HepG2 (cell line): ENCODE results near the gene NUDT21.

Experiments
- ATF1 ChIP-seq: IDR thresholded peaks from 2 replicates; pipeline ENCODE4 v1.6.1; 2016; ENCODE audit warnings: mild to moderate bottlenecking, control low read depth
- CHD2 ChIP-seq: IDR thresholded peaks from 2 replicates; pipeline ENCODE4 v1.6.1; 2011; ENCODE audit warnings: low read depth, low read length, improper control_type of control experiment
- ETV6 ChIP-seq: sonication (generic); formaldehyde crosslinking; conservative IDR thresholded peaks from 2 replicates; pipeline ENCODE4 v1.4.0; 2020; ENCODE audit warnings: missing genetic modification reagents
- FIP1L1 ChIP-seq: fragments of 200-400 bp; formaldehyde crosslinking; IDR thresholded peaks from 2 replicates; pipeline ENCODE4 v1.6.1; 2018; ENCODE audit warnings: low read depth, mild to moderate bottlenecking, low read length, moderate library complexity, borderline replicate concordance; ENCODE audit not compliant: insufficient read depth
- HMG20A ChIP-seq: IDR thresholded peaks from 2 replicates; pipeline ENCODE4 v1.6.1; 2016; ENCODE audit warnings: borderline replicate concordance
- HNRNPUL1 ChIP-seq: fragments of 200-400 bp; formaldehyde crosslinking; IDR thresholded peaks from 2 replicates; pipeline ENCODE4 v1.6.1; 2017; ENCODE audit warnings: low read depth, mild to moderate bottlenecking, low read length, moderate library complexity
- SMC3 ChIP-seq: IDR thresholded peaks from 2 replicates; pipeline ENCODE4 v1.6.1; 2011; ENCODE audit warnings: low read length, improper control_type of control experiment
- TP53 ChIP-seq: sonication (generic); formaldehyde crosslinking; conservative IDR thresholded peaks from 2 replicates; pipeline ENCODE4 v1.4.0; 2020; ENCODE audit warnings: missing genetic modification reagents
- USF2 ChIP-seq, 2 experiments: sonication (generic) in 1 of 2; formaldehyde crosslinking in 1 of 2; IDR thresholded peaks; 2 replicates each; pipeline versions ENCODE4 v1.5.1 to v1.6.1; 2011 to 2020; ENCODE audit warnings: borderline replicate concordance in 1 of 2, low read depth in 1 of 2, low read length in 1 of 2, mild to moderate bottlenecking in 1 of 2, missing genetic modification reagents in 1 of 2, moderate library complexity in 1 of 2
- ZKSCAN1 ChIP-seq: fragments of 150-350 bp; IDR thresholded peaks from 2 replicates; pipeline ENCODE4 v1.6.1; 2014; ENCODE audit warnings: low read length
- ZNF232 ChIP-seq: sonication (generic); formaldehyde crosslinking; IDR thresholded peaks from 2 replicates; pipeline ENCODE4 v1.4.0; 2020; ENCODE audit warnings: missing genetic modification reagents, borderline replicate concordance
- ZNF274 ChIP-seq: sonication (generic); formaldehyde crosslinking; IDR thresholded peaks from 2 replicates; pipeline ENCODE4 v1.5.1; 2020; ENCODE audit warnings: mild to moderate bottlenecking, missing genetic modification reagents
- ZSCAN20 ChIP-seq: sonication (generic); formaldehyde crosslinking; IDR thresholded peaks from 2 replicates; pipeline ENCODE4 v1.4.0; 2020; ENCODE audit warnings: missing genetic modification reagents, mild to moderate bottlenecking, borderline replicate concordance

- no peak for TF ChIP-seq ZKSCAN1
- TF ChIP-seq HMG20A (CRISPR knock-in tag), result no peak
- no peak for TF ChIP-seq HNRNPUL1
- TF ChIP-seq ZNF274 (CRISPR knock-in tag), result no peak
- no peak for TF ChIP-seq ETV6 (CRISPR knock-in tag)
- no peak for TF ChIP-seq ATF1 (CRISPR knock-in tag)
- no peak for TF ChIP-seq TP53 (CRISPR knock-in tag)
- no peak for TF ChIP-seq FIP1L1
- no peak for TF ChIP-seq SMC3
- TF ChIP-seq CHD2, result no peak
- no peak for TF ChIP-seq USF2 (IDR thresholded peaks at IDR 0.05; ENCODE audit: low read depth, low read length)
- TF ChIP-seq USF2 (CRISPR knock-in tag; IDR thresholded peaks at IDR 0.05; ENCODE audit: borderline replicate concordance), result no peak
- TF ChIP-seq ZSCAN20 (CRISPR knock-in tag), result no peak
- TF ChIP-seq ZNF232 (CRISPR knock-in tag), result no peak
Observed at GRCh38 chr16:56400458-56400857, 50.7 kb downstream of the NUDT21 start.
